ENCODE results near the gene TLE6. TPM values are rescaled to one million over a fixed set of nuclear protein-coding genes. Genes with fewer than 3 reads are reported as not detected.

TLE6 gene
- total and polyA plus RNA-seq, 10 of the 15 experiments (the other 5 are each of a cell fraction or from before 2014, with no cell fraction given): 2.7 to 13.8 (median 6.4) TPM

DNA sequence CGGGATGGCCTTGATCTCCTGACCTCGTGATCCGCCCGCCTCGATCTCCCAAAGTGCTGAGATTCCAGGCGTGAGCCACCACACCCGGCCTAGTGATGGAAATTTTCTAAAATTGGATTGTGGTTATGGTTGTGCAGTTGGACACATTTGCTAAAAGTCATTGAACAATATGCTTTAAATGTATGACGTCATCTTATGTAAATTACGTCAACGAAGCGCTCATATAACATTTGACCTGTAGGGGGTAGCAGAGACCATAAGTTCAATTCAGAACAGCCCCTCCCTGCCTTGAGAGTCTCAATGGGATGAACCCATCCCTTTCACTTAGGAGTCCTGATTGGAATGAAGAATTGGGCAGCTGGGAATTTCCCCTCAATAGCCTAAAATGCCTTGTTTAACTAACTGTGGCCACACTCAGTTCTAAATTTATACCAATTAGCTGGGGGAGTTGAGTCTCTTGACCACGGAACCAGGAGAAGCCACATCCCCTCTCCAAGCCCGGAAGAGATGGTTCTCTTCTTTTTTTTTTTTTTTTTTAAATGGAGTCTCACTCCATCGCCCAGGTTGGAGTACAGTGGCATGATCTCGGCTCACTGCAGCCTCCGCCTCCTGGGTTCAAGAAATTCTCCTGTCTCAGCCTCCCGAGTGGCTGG, 15.2 kb upstream of the TLE6 start (continued):
- TF ChIP-seq KAT2A (conservative IDR thresholded peaks at IDR 0.05; ENCODE audit: control insufficient read depth, low read depth, low read length): no peak
- no peak for TF ChIP-seq CBX5 (IDR thresholded peaks at IDR 0.05; ENCODE audit: low read depth)
- TF ChIP-seq POLR2AphosphoS5 (IDR thresholded peaks at IDR 0.05; ENCODE audit: low read length): no peak
- no peak for TF ChIP-seq POLR2AphosphoS2 (IDR thresholded peaks at IDR 0.05; ENCODE audit: low read depth, low read length)
- TF ChIP-seq RELA (IDR thresholded peaks at IDR 0.05; ENCODE audit: borderline replicate concordance, partially characterized antibody): peak; percentile 40
- TF ChIP-seq SRF (IDR thresholded peaks at IDR 0.05; ENCODE audit: low read depth in 2 of 2, low read length in 2 of 2): no peak
- no peak for TF ChIP-seq USF1 (IDR thresholded peaks at IDR 0.05; ENCODE audit: borderline replicate concordance, extremely low read length, insufficient read depth, low read depth, low read length)
- no peak for TF ChIP-seq KDM1A (IDR thresholded peaks at IDR 0.05; ENCODE audit: borderline replicate concordance)
- TF ChIP-seq, protein P1, sequence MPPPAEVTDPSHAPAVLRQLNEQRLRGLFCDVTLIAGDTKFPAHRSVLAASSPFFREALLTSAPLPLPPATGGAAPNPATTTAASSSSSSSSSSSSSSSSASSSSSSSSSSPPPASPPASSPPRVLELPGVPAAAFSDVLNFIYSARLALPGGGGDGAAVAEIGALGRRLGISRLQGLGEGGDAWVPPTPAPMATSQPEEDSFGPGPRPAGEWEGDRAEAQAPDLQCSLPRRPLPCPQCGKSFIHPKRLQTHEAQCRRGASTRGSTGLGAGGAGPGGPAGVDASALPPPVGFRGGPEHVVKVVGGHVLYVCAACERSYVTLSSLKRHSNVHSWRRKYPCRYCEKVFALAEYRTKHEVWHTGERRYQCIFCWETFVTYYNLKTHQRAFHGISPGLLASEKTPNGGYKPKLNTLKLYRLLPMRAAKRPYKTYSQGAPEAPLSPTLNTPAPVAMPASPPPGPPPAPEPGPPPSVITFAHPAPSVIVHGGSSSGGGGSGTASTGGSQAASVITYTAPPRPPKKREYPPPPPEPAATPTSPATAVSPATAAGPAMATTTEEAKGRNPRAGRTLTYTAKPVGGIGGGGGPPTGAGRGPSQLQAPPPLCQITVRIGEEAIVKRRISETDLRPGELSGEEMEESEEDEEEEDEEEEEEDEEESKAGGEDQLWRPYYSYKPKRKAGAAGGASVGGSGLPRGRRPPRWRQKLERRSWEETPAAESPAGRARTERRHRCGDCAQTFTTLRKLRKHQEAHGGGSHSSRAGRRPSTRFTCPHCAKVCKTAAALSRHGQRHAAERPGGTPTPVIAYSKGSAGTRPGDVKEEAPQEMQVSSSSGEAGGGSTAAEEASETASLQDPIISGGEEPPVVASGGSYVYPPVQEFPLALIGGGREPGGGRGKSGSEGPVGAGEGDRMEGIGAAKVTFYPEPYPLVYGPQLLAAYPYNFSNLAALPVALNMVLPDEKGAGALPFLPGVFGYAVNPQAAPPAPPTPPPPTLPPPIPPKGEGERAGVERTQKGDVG (CRISPR knock-in tag; IDR thresholded peaks at IDR 0.05): peak; percentile 93
- TF ChIP-seq BRCA1 (IDR thresholded peaks at IDR 0.05; ENCODE audit: low read depth, low read length): no peak
- no peak for TF ChIP-seq LARP7 (IDR thresholded peaks at IDR 0.05)
- no peak for TF ChIP-seq HDAC2 (IDR thresholded peaks at IDR 0.05)
- no peak for TF ChIP-seq NFYB (IDR thresholded peaks at IDR 0.05; ENCODE audit: insufficient read depth, low read depth, low read length)
- no peak for TF ChIP-seq TCF7 (IDR thresholded peaks at IDR 0.05; ENCODE audit: borderline replicate concordance)
- no peak for TF ChIP-seq CBFB (IDR thresholded peaks at IDR 0.05; ENCODE audit: low read depth)
- TF ChIP-seq ZNF217 (IDR thresholded peaks at IDR 0.05): no peak
- no peak for TF ChIP-seq BCL11A (IDR thresholded peaks at IDR 0.05; ENCODE audit: low read depth, low read length)
- TF ChIP-seq TAF1 (IDR thresholded peaks at IDR 0.05; ENCODE audit: borderline replicate concordance, low read depth, low read length): no peak
- peak; percentile 44; the same call in 1 of the 2 replicates for TF ChIP-seq MTA2 (IDR thresholded peaks at IDR 0.05; ENCODE audit: low read depth)
- TF ChIP-seq YBX1 (IDR thresholded peaks at IDR 0.05): no peak
- TF ChIP-seq, protein P2, sequence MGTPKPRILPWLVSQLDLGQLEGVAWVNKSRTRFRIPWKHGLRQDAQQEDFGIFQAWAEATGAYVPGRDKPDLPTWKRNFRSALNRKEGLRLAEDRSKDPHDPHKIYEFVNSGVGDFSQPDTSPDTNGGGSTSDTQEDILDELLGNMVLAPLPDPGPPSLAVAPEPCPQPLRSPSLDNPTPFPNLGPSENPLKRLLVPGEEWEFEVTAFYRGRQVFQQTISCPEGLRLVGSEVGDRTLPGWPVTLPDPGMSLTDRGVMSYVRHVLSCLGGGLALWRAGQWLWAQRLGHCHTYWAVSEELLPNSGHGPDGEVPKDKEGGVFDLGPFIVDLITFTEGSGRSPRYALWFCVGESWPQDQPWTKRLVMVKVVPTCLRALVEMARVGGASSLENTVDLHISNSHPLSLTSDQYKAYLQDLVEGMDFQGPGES (IDR thresholded peaks at IDR 0.05): no peak
- TF ChIP-seq, protein P3, sequence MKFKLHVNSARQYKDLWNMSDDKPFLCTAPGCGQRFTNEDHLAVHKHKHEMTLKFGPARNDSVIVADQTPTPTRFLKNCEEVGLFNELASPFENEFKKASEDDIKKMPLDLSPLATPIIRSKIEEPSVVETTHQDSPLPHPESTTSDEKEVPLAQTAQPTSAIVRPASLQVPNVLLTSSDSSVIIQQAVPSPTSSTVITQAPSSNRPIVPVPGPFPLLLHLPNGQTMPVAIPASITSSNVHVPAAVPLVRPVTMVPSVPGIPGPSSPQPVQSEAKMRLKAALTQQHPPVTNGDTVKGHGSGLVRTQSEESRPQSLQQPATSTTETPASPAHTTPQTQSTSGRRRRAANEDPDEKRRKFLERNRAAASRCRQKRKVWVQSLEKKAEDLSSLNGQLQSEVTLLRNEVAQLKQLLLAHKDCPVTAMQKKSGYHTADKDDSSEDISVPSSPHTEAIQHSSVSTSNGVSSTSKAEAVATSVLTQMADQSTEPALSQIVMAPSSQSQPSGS (IDR thresholded peaks at IDR 0.05; ENCODE audit: low read length): peak; percentile 99
- TF ChIP-seq JUNB (IDR thresholded peaks at IDR 0.05): peak; percentile 47; the same call in 1 of the 2 replicates
- TF ChIP-seq CBX3 (IDR thresholded peaks at IDR 0.05; ENCODE audit: borderline replicate concordance, low read depth): no peak
- no peak for TF ChIP-seq ZNF384 (IDR thresholded peaks at IDR 0.05; ENCODE audit: borderline replicate concordance, low read depth, low read length)
- TF ChIP-seq HDAC6 (IDR thresholded peaks at IDR 0.05; ENCODE audit: unreplicated experiment): no peak

Data from GM12878 (cell line).